IMR-90 (cell line): ENCODE results near the gene EHBP1. TPM values are rescaled to one million over a fixed set of nuclear protein-coding genes. Genes with fewer than 3 reads are reported as not detected.
A peak's percentile ranks its signal among the peaks of the same experiment; 100 is the strongest.

Source experiments
- ATAC-seq: fragments of 200-7000 bp; cut with Tn5 transposase; 2 replicates; pipeline ENCODE4 v1.9.1; 2020; ENCODE audit warnings: low read depth, mild to moderate bottlenecking, moderate library complexity
- BruUV-seq: library from RNA; stranded (reverse); fragments of 400-500 nt; replicated peaks from 2 replicates; lab custom pipeline; 2021; lab: Mats Ljungman, UMichigan
- CTCF ChIA-PET: fragments of 300-600 bp; formaldehyde crosslinking; extraction: SDS; loops from one replicate; lab custom pipeline; 2021; ENCODE audit warnings: antibody characterized with exemption; lab: Yijun Ruan, JAX
- POLR2A ChIA-PET: fragments of 300-600 bp; sonication (Branson Sonifier 250); formaldehyde crosslinking; loops from one replicate; lab custom pipeline; 2022; ENCODE audit warnings: antibody characterized with exemption; ENCODE audit not compliant: unreplicated experiment; lab: Charles Lee
- DNase-seq: peaks from one replicate; pipeline ENCODE4 v3.0.0; 2013
- H2AFZ ChIP-seq: replicated peaks from 2 replicates; pipeline ENCODE3; 2013; ENCODE audit warnings: low read length, mild to moderate bottlenecking; ENCODE audit not compliant: poor library complexity
- H2AK5ac ChIP-seq: 2 replicates; pipeline ENCODE4 v1.6.1; 2013; ENCODE audit warnings: low read depth, low read length, inconsistent platforms
- H2AK9ac ChIP-seq: replicated peaks from 2 replicates; pipeline ENCODE3; 2013; ENCODE audit warnings: mild to moderate bottlenecking, low read depth, low read length, moderate library complexity; ENCODE audit not compliant: poor library complexity
- H2BK120ac ChIP-seq: 2 replicates; pipeline ENCODE4 v1.6.1; 2013; ENCODE audit warnings: low read depth, low read length, inconsistent platforms
- H2BK15ac ChIP-seq: 3 replicates; pipeline ENCODE4 v1.6.1; 2013; ENCODE audit warnings: low read depth, low read length, inconsistent platforms
- H2BK20ac ChIP-seq: 2 replicates; pipeline ENCODE4 v1.6.1; 2013; ENCODE audit warnings: low read depth, mild to moderate bottlenecking, inconsistent platforms, low read length, moderate library complexity
- H2BK5ac ChIP-seq: 2 replicates; pipeline ENCODE4 v1.6.1; 2013; ENCODE audit warnings: mild to moderate bottlenecking, low read depth, low read length, inconsistent platforms; ENCODE audit not compliant: poor library complexity, severe bottlenecking
- H3K14ac ChIP-seq: replicated peaks from 2 replicates; pipeline ENCODE4 v1.6.1; 2013; ENCODE audit warnings: low read depth, low read length, inconsistent platforms
- H3K18ac ChIP-seq: 2 replicates; pipeline ENCODE4 v1.6.1; 2013; ENCODE audit warnings: low read depth, low read length, control low read depth
- H3K23ac ChIP-seq: 2 replicates; pipeline ENCODE4 v1.6.1; 2013; ENCODE audit warnings: low read depth, low read length, inconsistent platforms
- H3K27ac ChIP-seq: 2 replicates; pipeline ENCODE4 v1.5.1; 2013; ENCODE audit warnings: mild to moderate bottlenecking, control low read depth, low read length; ENCODE audit not compliant: insufficient read depth
- H3K27me3 ChIP-seq: 2 replicates; pipeline ENCODE4 v1.6.1; 2013; ENCODE audit warnings: low read length; ENCODE audit not compliant: control insufficient read depth, insufficient read depth
- H3K36me3 ChIP-seq: 2 replicates; pipeline ENCODE4 v1.6.1; 2013; ENCODE audit warnings: low read length, mixed read lengths; ENCODE audit not compliant: control insufficient read depth, insufficient read depth
- H3K4ac ChIP-seq: 2 replicates; pipeline ENCODE4 v1.6.1; 2013; ENCODE audit warnings: low read depth, low read length, inconsistent platforms
- H3K4me1 ChIP-seq: 2 replicates; pipeline ENCODE4 v1.6.1; 2013; ENCODE audit warnings: low read length, mixed read lengths; ENCODE audit not compliant: control insufficient read depth, insufficient read depth
- H3K4me2 ChIP-seq: 2 replicates; pipeline ENCODE4 v1.6.1; 2013; ENCODE audit warnings: low read depth, mild to moderate bottlenecking, control low read depth, low read length, moderate library complexity
- H3K4me3 ChIP-seq: 2 replicates; pipeline ENCODE4 v1.5.1; 2013; ENCODE audit warnings: low read depth, mild to moderate bottlenecking, control low read depth, low read length, moderate library complexity; ENCODE audit not compliant: insufficient read depth
- H3K56ac ChIP-seq: 2 replicates; pipeline ENCODE4 v1.6.1; 2013; ENCODE audit warnings: low read length, inconsistent platforms; ENCODE audit not compliant: insufficient read depth; ENCODE audit errors: extremely low read depth
- H3K79me1 ChIP-seq, 2 experiments: 2 replicates each; pipeline ENCODE4 v1.6.1; 2013; ENCODE audit warnings: low read length in 2 of 2, inconsistent platforms in 1 of 2, low read depth in 1 of 2
- H3K9ac ChIP-seq: 2 replicates; pipeline ENCODE4 v1.6.1; 2013; ENCODE audit warnings: low read depth, low read length, control low read depth
- H3K9me1 ChIP-seq: 2 replicates; pipeline ENCODE4 v1.6.1; 2013; ENCODE audit warnings: low read length, inconsistent platforms; ENCODE audit not compliant: insufficient read depth
- H3K9me3 ChIP-seq: 2 replicates; pipeline ENCODE4 v1.6.1; 2013; ENCODE audit warnings: low read length; ENCODE audit not compliant: control insufficient read depth, insufficient read depth
- H4K20me1 ChIP-seq: 2 replicates; pipeline ENCODE4 v1.6.1; 2013; ENCODE audit warnings: low read length, inconsistent platforms; ENCODE audit not compliant: insufficient read depth
- H4K5ac ChIP-seq: 2 replicates; pipeline ENCODE4 v1.6.1; 2013; ENCODE audit warnings: mild to moderate bottlenecking, low read depth, low read length, control low read depth
- H4K8ac ChIP-seq, 2 experiments: 2 replicates each; pipeline ENCODE4 v1.6.1; 2013; ENCODE audit warnings: low read depth in 2 of 2, low read length in 2 of 2, control low read depth in 1 of 2, inconsistent platforms in 1 of 2
- H4K91ac ChIP-seq: 2 replicates; pipeline ENCODE4 v1.6.1; 2013; ENCODE audit warnings: low read depth, low read length, inconsistent platforms; ENCODE audit not compliant: insufficient read depth
- BHLHE40 ChIP-seq: fragments of 150-350 bp; IDR thresholded peaks from 2 replicates; pipeline ENCODE4 v1.6.1; 2016; ENCODE audit warnings: mild to moderate bottlenecking, low read depth, low read length
- CHD1 ChIP-seq: IDR thresholded peaks from 2 replicates; pipeline ENCODE4 v1.6.1; 2012; ENCODE audit warnings: low read depth, low read length, improper control_type of control experiment
- FOS ChIP-seq: fragments of 150-350 bp; IDR thresholded peaks from 2 replicates; pipeline ENCODE4 v1.6.1; 2016; ENCODE audit warnings: low read depth, low read length
- MAFK ChIP-seq: IDR thresholded peaks from 2 replicates; pipeline ENCODE4 v1.6.1; 2012; ENCODE audit warnings: low read depth, low read length, improper control_type of control experiment
- NFE2L2 ChIP-seq: fragments of 150-350 bp; IDR thresholded peaks from 2 replicates; pipeline ENCODE4 v1.6.1; 2016; ENCODE audit warnings: low read depth, mild to moderate bottlenecking, low read length
- RAD21 ChIP-seq: IDR thresholded peaks from 2 replicates; pipeline ENCODE4 v1.6.1; 2012; ENCODE audit warnings: low read length, improper control_type of control experiment
- WGBS, 2 experiments: methylation state at CpG; one replicate each; pipeline versions ENCODE4 v1.1.5 to v1.1.7; 2013; ENCODE audit warnings: missing lambda C conversion rate in 2 of 2; ENCODE audit not compliant: insufficient read length in 1 of 2; ENCODE audit errors: extremely low coverage in 2 of 2; 5-methylcytosine and 5-hydroxymethylcytosine counted together
- dilution Hi-C: fragments of 300-500 bp; cut with HindIII; formaldehyde crosslinking; loops from one replicate; pipeline ENCODE4 v1.14.3; 2018; ENCODE audit warnings: low sequenced_read_pairs; ENCODE audit not compliant: unreplicated experiment
- in situ Hi-C: fragments of 300-500 bp; cut with MboI; formaldehyde crosslinking; loops from 3 replicates; pipeline ENCODE4 v1.14.3; 2019; ENCODE audit warnings: low sequenced_read_pairs, inconsistent platforms, mixed read lengths
- intact Hi-C: fragments of 100-400 bp; cut with micrococcal nuclease; formaldehyde crosslinking; loops from 2 replicates; pipeline ENCODE4 v1.10.0; 2022
- polyA plus RNA-seq, 3 experiments: library from polyadenylated mRNA; depleted of rRNA; stranded (reverse); fragments of >200 nt; gene quantifications; 2 replicates each; pipeline ENCODE4 v1.2.3, GENCODE V29; 2012; ENCODE audit warnings: low replicate concordance in 1 of 3
- total RNA-seq: library from RNA; depleted of rRNA; stranded (reverse); fragments of >200 nt; gene quantifications from 2 replicates; pipeline ENCODE4 v1.2.3, GENCODE V29; 2012
- TF ChIP-seq, protein P1 (sequence below): fragments of 150-350 bp; IDR thresholded peaks from 2 replicates; pipeline ENCODE4 v1.6.1; 2017; ENCODE audit warnings: mild to moderate bottlenecking, antibody characterized with exemption, low read length, low read depth

The EHBP1 gene
- total and polyA plus RNA-seq, 2 of the 4 experiments (the other 2 are of a cell fraction), result 28.3 to 44.4 TPM

GRCh38 chr2:63012541-63012940, 307.0 kb downstream of the EHBP1 start:
- Histone ChIP-seq H3K79me1 (no peaks in the 10 kb centered on the region), H4K91ac (no peak overlapping the region), H2AK5ac (no peak overlapping the region), H3K4me2 (peak overlapping the region; percentile 5; the same call in 1 of the 2 replicates), H3K36me3 (peaks cover 6% of the 10 kb centered on the region; the same call in 1 of the 2 replicates), H2BK20ac (no peak overlapping the region), H3K27ac (no peak overlapping the region), H3K56ac (no peak overlapping the region), H3K9ac (no peak overlapping the region), H3K27me3 (no peaks in the 10 kb centered on the region), H3K4me3 (no peak overlapping the region), H4K8ac (no peak overlapping the region), H3K9me1 (no peaks in the 10 kb centered on the region), H3K4me1 (peaks cover 3% of the 10 kb centered on the region), H2BK120ac (no peak overlapping the region), H3K9me3 (no peaks in the 10 kb centered on the region), H3K23ac (no peak overlapping the region), H2BK15ac (no peak overlapping the region), H2AFZ (no peak overlapping the region), H4K5ac (no peak overlapping the region), H3K4ac (no peak overlapping the region), H3K14ac (no peak overlapping the region), H4K20me1 (no peaks in the 10 kb centered on the region), H2AK9ac (no peak overlapping the region), H2BK5ac (no peak overlapping the region), H3K18ac (no peak overlapping the region)
- intact Hi-C loops (no loop called here), in situ Hi-C loops (no loop called here), dilution Hi-C loops (no loop called here)
- ATAC-seq (peak; percentile 69), DNase-seq (peak; percentile 61)
- CTCF ChIA-PET, result interaction anchor here (0.7 kb wide), 1 partner anchor 36 kb away, joined by 3 read pairs; no protein-coding TSS in a partner anchor
- no TSS peak for BruUV-seq
- WGBS, 2 experiments, result no CpG with 5 or more reads among the region's 1 CpG
- TF ChIP-seq, protein P1, sequence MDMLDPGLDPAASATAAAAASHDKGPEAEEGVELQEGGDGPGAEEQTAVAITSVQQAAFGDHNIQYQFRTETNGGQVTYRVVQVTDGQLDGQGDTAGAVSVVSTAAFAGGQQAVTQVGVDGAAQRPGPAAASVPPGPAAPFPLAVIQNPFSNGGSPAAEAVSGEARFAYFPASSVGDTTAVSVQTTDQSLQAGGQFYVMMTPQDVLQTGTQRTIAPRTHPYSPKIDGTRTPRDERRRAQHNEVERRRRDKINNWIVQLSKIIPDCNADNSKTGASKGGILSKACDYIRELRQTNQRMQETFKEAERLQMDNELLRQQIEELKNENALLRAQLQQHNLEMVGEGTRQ, result no peak
- TF ChIP-seq RAD21, result no peak
- TF ChIP-seq CHD1, result no peak
- TF ChIP-seq NFE2L2, result no peak
- TF ChIP-seq MAFK, result no peak
- no peak for TF ChIP-seq BHLHE40
- no peak for TF ChIP-seq FOS
- POLR2A ChIA-PET, result interaction anchor here (0.6 kb wide), 1 partner anchor 195 kb away, joined by 5 read pairs; no protein-coding TSS in a partner anchor
